Liver (tissue), 3 donors: ENCODE measurements around the gene MYBPC2.

Experiments used
- CTCF ChIP-seq: fragments of 150-350 bp; IDR thresholded peaks from 2 replicates; pipeline ENCODE4 v1.5.1; 2017; ENCODE audit warnings: improper control_type of control experiment, low read depth, low read length; ENCODE audit not compliant: missing input control
- JUND ChIP-seq, 2 donors: IDR thresholded peaks; 2 replicates each; pipeline ENCODE4 v1.6.1; 2016; ENCODE audit warnings: antibody characterized with exemption in 2 of 2
- donor health status: healthy.
- donor health status: healthy.

GRCh38 chr19:50425581-50425980, 7.1 kb upstream of the MYBPC2 start:
- TF ChIP-seq CTCF (no peak), JUND (IDR thresholded peaks at IDR 0.05) (no peak)
